CD4-positive, alpha-beta T cell (primary cell): ENCODE measurements around the gene FOXR1. TPM values are rescaled to one million over a fixed set of nuclear protein-coding genes. Genes with fewer than 3 reads are reported as not detected.

ENCODE experiments used
- microRNA-seq: library from miRNA; unstranded; fragments of <30 nt; microRNA quantifications from one replicate; pipeline ENCODE4 v1.2.0, GENCODE V29; 2021; ENCODE audit warnings: borderline microRNAs expressed, borderline replicate concordance
- total RNA-seq, 174 experiments: library from RNA in 2 of 174; stranded (reverse) in 2 of 174; gene quantifications; one replicate each; pipeline ENCODE4 v1.2.3 and lab custom pipeline; 2021 to 2026

FOXR1 gene
- total RNA-seq, 2 experiments from 2014 or later, result not detected

Small RNAs within 50 kb of the gene (microRNA-seq; reads per million reads assigned to microRNA genes)
- gene MIR3656, result not detected

Other genes with a start within 250 kb of the FOXR1 start
- 100 to 1,000 TPM; 341 to 355 TPM for gene DDX6, start 180.6 kb upstream of the FOXR1 start, total RNA-seq
- gene CXCR5, start 87.9 kb upstream of the FOXR1 start, total RNA-seq, result 10 to 100 TPM; 13.2 to 14.3 TPM
- gene BCL9L, start 45.8 kb upstream of the FOXR1 start, total RNA-seq, result 100 to 1,000 TPM; 326 to 332 TPM
- gene UPK2, start 15.5 kb upstream of the FOXR1 start, total RNA-seq, result under 1 TPM in 1 of 2 experiments, not detected in 1; 0.27 TPM
- gene CENATAC, start 26.4 kb downstream of the FOXR1 start, total RNA-seq, result 100 to 1,000 TPM; 121 to 122 TPM
- 1,000 to 10,000 TPM; 2,261 to 2,296 TPM for gene RPS25, start 46.6 kb downstream of the FOXR1 start, total RNA-seq
- 100 to 1,000 TPM; 101 to 106 TPM for gene TRAPPC4, start 47.0 kb downstream of the FOXR1 start, total RNA-seq
- gene SLC37A4, start 59.1 kb downstream of the FOXR1 start, total RNA-seq, result 1 to 10 TPM; 5.2 to 6.6 TPM
- 10 to 100 TPM; 76.5 to 81.4 TPM for gene HYOU1, start 85.4 kb downstream of the FOXR1 start, total RNA-seq
- gene VPS11, start 96.1 kb downstream of the FOXR1 start, total RNA-seq, result 10 to 100 TPM; 76.4 to 84.3 TPM
- gene HMBS, start 113.1 kb downstream of the FOXR1 start, total RNA-seq, result 1 to 10 TPM; 3.4 to 4.1 TPM
- gene DPAGT1, start 130.1 kb downstream of the FOXR1 start, total RNA-seq, result 10 to 100 TPM in 1 of 2 experiments, 1 to 10 TPM in 1; 9.5 to 11.7 TPM
- 10 to 100 TPM; 16.0 to 16.2 TPM for gene C2CD2L, start 135.6 kb downstream of the FOXR1 start, total RNA-seq
- gene HINFP, start 149.8 kb downstream of the FOXR1 start, total RNA-seq, result 10 to 100 TPM; 17.6 to 20.5 TPM
- under 1 TPM in 1 of 2 experiments, not detected in 1; 0.08 TPM for gene ABCG4, start 177.3 kb downstream of the FOXR1 start, total RNA-seq
- 1 to 10 TPM; 4.2 to 5.4 TPM for gene NLRX1, start 197.0 kb downstream of the FOXR1 start, total RNA-seq
- under 1 TPM; 0.59 to 0.63 TPM for gene NHERF4, start 213.7 kb downstream of the FOXR1 start, total RNA-seq
- gene CBL, start 234.6 kb downstream of the FOXR1 start, total RNA-seq, result 10 to 100 TPM; 19.5 to 20.8 TPM